HG03354 (cell line): ENCODE results near the gene HHIPL1.

Experiments
- ATAC-seq: cut with Tn5 transposase; IDR thresholded peaks from one replicate; pipeline ENCODE4 v1.9.1; 2021; ENCODE audit warnings: mild to moderate bottlenecking; ENCODE audit not compliant: unreplicated experiment, poor library complexity, severe bottlenecking

HHIPL1 gene

DNA sequence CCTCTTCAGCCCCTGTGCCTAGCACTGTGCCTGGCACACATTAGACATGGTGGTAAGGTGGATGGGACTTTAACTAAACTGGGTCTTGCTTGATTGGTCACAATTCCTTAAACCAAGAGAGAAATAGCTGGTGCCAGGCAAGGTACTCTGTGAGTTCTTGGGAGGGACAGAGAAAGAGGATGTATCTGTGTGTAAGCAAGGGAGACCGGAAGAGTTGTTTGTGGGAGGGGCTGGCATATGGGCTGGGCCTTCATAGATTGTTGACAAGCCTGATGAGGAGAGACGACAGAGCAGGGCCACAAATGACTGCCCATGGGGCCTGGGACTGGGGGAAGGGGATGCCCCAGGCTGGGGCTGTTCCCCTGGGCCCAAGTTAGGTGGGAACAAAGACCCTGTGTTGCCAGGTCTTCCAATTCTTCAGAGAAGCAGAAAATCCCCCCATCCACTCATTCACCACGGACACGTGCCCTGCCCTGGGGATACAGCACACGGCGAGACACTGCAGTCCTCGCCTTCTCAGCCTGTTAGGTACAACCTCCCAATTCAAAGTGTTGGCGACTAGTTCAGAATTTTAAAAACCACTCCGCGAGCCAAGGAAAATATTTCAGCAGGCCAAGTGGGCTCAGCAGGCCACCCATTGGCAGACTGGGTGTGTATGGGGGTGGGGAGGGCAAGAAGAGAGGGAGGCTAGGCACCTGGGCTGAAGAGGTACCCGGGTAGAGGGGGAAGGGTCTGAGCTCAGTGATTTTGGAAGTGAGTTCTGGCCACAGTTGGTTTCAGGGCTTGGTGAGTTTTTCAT is 27.8 kb downstream of the HHIPL1 start:
- peak; percentile 64 for ATAC-seq

DNA sequence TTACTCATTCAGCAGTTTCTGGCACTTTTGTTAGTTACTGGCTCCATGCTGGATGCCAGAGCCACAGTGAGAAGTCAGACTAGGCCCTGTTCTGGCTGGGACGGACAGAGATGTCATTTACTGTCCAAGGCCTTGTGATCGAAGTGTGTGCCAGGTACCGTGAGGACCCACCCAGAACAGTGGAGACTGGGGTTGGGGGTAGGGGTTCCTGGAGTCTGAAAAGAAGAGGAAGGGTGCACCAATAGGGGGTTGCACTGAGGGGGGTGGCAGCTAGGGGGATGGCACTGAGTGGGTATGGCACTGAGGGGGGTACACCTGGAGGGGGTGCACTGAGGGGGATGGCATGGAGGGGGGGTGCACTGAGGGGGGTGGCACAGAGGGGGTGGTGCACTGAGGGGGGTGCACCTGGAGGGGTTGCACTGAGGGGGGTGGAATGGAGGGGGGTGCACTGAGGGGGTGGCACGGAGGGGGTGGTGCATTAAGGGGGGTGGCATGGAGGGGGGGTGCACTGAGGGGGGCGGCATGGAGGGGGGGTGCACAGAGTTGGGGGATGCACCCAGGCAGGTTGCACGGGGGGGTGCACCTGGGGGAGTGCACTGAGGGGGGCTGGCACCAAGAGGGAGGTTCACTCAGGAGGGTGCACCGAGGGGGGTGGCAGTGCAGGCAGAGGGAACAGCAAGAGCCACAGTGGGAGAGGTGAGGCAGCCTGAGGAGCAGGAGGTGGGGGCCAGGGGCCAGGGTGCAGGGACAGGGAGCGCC is 28.6 kb downstream of the HHIPL1 start:
- ATAC-seq: no peak

DNA sequence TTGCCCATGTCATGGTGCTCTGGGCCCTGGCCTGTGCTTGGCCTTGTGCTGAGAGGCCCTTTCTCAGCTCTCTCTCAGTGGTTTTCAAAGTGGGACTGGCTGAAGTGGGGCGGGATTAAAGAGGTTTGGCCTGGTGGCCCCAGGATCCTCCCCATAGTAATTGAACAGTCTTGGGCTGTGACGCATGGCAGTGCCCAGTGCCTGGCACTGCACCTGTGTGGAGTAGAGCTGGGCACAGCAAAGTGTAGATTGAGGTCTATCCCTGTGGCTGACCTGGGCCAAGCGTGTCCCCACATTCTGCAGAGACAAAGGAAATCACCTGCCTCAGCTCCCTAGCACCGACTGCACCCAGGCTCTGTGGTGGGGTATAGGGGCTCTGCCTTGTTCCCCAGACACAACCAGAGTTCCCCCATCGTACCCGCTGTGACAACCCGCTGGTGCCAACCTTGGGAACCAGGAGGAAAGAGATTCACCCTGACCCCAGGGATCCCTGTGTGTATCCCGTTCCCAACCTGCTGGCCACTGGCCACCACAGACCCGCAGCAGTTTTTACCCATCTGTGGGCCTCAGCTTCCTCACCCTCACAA is 29.2 kb downstream of the HHIPL1 start:
- ATAC-seq: no peak

DNA sequence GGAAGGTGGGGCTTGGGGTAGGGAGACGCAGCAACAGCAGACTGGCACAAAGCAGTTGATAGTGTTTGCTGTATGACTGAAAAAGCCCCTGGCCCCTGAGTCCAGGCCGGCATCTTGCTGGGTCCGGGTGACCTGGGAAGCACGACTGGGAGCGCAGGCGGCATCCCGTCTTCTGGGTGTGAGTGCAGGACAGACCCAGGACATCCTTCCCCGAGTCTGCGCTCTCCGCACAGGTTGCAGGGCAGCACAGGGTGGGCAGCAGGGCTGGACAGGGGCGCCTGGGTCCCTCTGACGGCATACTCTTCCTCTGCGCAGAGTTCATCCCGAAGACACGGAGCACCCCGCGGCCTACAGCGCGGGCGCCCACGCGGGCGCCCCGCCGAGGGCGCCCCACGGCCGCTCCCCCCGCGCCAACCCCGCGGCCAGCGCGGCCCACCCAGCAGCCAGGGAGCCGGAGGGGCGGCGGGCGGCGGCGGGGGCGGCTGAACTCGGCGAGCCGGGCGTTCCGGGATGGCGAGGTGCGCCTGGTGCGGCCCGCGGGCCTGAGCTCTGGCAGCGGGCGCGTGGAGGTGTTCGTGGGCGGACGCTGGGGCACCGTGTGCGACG is 29.9 kb downstream of the HHIPL1 start:
- no peak for ATAC-seq

DNA sequence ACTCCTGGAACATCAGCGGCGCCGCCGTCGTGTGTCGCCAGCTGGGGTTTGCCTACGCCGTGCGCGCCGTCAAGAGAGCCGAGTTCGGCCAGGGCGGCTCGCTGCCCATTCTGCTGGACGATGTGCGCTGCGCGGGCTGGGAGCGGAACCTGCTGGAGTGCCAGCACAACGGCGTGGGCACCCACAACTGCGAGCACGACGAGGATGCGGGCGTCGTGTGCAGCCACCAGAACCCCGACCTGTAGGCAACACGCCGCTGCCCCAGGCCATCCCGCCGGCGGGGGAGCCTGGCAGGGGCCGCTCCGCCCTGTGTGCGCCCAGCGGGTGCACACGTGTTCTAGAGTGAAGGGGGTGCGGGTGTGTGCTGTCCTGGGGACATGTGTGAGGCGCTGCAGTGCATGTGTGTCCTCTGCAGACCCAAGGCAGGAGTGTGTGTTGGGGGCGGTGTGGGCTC is 30.5 kb downstream of the HHIPL1 start:
- ATAC-seq: no peak

DNA sequence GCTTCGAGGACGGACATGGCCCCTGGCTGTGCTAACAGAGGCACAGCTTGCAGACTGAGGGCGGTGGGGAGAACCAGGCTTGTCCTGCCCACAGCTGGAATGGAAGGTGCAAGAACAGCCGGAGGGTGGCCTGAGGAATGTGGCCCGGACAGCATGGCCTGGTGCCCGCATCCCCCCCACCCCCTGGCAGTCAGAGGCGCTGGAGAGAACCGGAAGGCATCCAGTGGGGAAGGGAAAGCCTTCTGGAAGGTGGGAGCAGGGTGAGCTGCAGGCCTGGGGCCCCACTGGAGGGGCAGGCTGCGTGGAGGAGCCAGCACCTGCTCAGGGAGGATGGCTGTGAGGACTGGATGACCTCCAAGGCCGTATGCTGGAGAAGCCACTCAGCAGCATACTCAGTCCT is 31.0 kb downstream of the HHIPL1 start:
- ATAC-seq: no peak

DNA sequence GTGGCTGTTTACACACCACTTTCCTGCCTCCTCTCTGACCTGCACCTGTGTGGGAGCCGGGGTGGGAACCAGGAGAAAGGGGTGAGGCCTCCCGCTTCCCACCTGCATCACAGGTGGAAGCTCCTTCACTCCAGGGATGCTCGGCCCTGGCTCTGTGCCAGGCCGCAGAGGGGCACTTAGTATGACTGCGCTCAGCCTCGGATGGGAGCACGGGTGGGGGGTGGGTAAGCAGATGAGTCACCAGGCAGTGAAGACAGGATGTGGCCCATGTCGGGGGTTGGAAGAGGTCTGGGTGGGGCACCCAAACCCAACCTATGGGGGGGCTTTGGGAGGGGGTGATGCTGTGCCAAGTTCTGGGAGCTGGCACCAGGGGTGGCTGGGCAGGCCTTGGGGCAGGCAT is 31.7 kb downstream of the HHIPL1 start:
- no peak for ATAC-seq

DNA sequence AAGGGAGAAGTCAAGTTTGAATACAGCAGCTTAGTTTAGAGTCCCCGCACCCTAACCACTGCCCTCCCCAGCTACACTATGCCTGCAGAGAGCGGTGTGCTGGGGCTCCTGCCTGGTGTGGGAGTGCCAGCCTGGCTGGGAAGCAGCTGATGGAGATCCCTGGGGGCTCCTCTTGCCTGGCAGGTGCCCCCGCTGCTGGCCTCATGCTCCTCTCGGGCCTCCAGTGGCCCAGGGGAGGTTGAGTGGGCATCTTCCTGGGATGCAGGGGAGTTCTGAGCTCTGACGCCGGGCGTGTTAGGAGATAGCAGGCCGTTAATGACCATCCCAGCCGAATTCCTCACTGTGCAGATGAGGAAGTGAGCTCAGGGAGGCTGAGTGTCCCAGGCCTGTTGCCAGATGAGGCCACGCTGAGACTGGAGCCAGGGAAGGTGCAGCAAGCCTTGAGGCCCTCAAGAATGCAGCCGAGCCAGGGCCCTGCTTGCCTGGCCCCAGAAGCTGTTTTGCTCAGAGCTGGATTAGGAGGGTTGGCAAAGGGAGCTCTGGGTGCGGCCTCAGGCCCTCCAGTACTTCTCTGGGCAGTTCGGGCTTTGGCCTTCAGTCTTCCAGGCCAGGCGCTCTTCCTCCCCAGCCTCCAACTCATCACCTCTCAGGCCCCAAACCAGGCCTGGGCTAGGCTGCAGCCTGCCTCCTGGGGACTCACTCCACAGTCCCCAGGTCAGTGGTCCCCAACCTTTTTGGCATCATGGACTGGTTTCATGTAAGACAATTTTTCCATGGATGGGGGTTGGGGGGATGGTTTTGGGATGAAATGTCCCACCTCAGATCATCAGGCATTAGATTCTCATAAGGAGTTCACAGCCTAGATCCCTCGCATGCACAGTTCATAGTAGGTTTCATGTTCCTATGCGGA is 32.6 kb downstream of the HHIPL1 start:
- no peak for ATAC-seq

DNA sequence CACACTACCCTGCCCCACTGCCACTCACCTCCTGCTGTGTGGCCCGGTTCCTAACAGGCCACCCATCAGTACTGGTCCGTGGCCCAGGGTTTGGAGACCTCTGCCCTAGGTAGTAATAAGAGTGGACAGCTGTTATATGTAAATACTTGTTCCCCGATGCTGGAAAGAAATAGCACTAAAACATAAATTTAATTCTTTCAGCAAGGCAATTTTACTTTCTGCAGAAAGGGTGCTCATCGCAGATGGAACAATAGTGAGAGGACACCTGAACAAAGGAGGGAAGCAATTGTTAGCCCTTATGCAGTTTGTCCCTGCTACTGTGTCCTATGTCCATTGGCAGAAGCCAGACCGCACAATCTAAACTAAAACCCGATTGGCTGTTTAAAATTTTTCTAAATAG is 33.3 kb downstream of the HHIPL1 start:
- no peak for ATAC-seq

DNA sequence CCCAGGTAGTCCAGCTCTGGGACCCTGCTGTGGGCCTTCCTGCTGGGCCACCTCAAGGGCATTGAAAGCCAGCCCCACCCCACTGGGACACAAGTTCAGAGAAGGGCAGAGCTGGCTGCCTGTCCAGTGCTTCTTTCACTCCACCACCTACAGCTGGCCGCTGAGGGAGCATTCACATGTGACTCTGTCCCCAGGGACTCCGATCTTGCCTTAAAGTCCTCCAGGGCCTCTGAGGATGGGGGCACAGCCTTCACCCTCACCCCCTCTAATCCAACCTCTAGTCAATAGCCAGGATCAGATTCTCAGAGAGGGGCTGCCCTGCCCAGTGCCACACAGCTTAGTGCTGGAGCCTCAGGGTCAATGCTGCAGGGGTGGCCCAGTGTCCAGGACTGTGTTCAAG is 34.2 kb downstream of the HHIPL1 start:
- no peak for ATAC-seq

DNA sequence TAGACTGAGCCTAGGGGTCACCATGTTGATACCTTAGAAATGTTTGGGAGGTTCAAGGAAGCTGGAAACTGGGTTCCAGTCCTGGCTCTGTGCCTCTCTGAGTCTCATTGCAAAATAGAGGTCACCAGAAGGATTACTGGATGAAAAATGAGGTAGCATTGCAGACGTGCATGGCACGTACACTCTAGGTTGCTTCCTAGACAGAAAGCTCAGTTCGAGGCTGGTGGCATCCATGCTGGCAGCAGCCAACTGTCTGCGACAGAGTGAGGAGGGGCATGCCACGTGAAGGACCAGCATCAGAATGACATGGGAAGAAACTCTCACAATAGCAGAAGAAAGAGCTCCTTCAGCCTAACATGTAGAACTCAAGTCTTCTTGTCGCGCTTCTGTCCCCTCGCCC is 34.6 kb downstream of the HHIPL1 start:
- ATAC-seq: no peak

DNA sequence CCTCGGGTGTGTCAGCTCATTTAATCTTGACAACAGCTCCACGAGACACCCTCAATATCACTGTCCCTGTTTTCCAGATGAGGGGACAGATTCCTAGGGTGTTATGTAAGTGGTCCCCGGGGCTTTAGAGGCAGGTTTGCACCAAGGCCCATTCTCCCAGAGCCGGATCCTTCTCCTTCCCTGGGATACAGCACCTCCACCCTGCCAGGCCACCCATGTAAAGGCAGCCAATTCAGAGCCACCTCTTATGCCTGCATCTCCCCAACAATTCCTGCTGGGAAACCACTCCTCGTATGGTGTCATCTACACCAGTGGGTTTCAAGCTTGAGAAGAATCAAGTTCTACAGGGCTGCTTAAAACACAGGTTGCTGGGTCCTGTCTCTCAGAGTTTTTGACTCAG is 35.1 kb downstream of the HHIPL1 start:
- no peak for ATAC-seq

DNA sequence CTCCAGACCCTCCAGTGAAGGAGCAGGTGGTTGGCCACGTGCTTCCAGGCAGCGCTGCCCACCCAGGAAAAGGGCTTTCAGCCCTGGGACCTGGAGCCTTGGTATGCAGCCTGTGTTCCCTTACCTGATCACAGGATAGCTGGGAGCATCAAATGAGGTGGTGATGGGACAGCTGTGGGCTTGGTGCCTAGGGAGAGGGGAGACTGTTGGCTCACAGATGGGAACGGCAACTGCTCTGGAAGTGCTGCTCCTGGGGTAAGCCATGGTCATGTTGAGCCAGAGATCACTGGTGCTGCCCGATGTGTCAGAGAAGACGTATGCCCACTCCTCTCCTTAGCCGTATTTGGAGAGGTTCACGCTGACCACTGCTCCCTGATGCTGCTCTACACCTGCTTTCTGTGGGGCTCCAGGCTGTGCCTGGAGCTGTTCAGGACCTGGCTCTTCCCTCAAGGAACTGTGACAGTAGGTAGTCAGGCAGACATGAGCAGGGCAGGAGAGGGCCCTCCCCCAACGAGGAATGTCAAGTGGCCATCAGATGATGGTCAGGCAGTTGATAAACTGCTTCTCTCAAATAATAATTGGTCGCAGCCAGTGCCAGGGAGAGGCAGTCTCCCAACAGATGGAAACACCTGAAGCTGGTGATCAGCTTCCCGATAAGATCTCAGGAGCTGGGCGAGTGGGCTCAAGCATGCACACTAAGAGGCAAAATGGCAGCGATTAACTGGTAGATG is 36.3 kb downstream of the HHIPL1 start:
- no peak for ATAC-seq

DNA sequence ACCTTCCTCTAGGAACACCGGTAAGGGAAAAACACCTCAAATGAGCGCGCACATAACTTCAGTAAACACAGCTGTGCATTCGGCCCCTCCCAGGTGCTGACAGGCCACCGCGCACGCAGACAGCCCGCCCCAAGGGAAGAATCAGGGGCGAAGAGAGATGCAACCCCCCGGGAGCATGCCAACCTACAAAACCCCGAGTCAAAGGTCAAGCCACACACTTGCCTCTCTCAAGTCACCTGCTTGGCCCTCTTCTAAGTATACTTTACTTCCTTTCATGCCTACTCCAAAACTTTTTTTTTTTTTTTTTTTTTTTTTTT is 36.9 kb downstream of the HHIPL1 start:
- no peak for ATAC-seq

DNA sequence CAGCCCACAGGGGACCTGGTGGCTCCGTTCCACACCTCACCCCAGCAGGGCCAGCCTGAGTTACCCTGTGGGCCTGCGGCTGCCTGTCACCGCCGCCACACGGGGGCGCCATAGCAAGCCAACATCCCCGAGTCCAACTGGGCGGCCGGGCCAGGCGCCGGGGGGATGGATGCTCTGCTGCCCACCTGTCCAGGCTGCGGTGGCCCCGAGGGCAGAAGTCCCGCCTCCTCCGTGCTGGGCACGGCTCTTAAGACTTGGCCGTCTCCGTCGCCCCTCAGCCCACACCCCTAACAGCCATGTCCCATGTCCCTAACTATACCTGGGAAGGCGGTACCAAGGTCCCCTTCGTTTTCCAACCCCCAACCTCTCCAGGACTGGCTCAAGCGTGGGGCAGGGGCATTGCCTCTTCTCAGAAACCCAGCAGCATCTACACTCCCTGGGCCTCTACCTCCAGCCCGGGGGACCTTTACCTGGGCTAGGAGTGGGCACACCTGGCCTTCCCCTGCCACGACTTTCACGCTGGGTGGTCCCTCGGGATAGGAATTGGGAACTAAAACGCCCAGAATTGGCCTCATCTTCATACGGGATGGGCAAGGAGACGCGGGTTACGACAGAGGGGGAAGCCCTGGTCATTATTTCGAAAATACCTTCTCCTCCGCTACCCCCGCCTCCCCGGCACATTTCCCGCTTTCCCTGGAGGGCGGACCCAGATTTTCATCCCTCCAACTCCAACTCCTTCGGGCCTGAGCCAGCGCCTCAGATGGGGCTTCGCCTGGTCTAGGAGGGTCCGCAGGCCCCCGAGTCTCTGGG is 38.1 kb downstream of the HHIPL1 start:
- peak; percentile 45 for ATAC-seq

DNA sequence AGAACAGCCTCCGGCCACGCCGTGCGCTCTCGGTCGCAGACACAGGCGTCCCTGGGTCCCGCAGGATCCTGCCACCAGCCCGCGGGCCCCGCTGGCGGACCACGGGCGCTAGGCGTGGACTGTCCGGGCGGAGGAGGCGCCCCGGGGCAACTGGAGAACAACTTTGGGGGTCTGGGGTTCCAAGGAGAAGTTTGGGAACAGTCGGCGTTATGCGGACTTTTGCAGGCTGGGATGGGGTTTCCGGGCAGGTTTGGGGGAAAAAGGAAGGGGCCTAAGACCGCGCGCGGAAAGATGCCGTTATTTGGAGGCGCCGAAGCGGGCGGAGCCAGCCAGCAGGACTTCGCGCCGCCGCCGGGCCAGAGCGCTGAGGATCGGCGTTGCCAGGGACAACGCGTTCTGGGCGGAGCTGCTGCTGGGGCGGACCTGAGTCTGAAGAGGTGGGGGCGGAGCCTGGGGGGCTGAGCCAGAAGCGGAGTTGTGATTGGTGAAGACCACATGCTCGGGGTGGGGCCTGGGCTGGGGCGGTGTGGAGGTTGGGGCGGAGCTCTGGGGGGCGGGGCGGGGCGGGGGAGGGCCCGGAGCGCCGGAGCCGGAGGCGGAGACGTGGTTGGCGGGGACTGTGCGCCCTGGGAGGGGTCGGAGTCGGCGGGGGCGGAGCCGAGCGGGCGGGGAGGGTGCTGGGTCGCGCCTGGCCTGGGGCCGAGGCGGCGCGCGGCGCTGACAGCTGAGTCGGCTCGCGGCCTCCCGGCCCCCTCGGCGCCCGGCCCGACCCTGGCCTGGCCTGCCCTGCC is 38.9 kb downstream of the HHIPL1 start, which contains the start of gene CYP46A1:
Gene CYP46A1, plus strand, starts transcription at position 680 of the 791 bp plus-strand sequence. CDS start 120 bp downstream, outside the sequence.
- ATAC-seq: peak; percentile 93

DNA sequence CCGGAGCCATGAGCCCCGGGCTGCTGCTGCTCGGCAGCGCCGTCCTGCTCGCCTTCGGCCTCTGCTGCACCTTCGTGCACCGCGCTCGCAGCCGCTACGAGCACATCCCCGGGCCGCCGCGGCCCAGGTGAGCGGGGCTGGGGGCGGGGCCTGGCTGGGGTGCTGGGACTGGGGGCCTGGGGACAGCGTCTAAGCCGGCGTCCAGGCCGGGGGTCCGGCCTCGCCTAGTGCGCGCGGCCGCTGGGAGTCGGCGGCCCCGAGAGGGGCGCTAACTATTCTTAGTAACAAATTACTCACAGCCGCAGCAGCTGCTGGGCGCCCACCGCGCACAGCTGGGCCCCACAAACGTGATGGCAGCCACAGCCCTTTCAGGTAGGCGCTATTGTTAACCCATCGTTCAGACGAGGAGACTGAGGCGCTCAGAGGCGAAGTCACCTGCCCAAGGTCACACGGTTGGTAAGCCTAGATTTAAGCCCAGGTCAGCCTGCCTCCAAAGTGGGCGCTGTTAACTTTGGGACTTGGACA is 39.5 kb downstream of the HHIPL1 start:
- peak; percentile 36 for ATAC-seq
